ENCODE results near the gene MAP4K4.

DNA sequence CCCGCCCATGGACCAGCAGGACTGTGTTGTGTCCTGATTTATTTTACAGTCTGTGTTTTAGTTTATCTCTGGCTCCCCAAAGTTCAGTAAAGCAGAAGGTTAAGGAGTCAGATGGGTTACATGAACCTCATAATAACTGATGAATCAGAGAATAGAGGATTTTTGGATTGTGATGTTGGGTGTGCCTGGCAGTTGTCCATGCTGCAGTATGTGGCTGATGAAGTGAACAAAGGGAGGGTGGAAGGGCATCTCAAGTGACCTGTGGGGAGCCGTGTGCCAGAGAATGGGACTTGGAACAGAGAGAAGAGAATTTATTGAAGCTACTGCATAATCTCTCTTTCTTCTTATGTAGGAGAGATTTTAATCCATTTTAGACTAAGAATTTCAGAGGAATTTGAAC, 145.5 kb downstream of the MAP4K4 start:
- TF ChIP-seq, protein P1, sequence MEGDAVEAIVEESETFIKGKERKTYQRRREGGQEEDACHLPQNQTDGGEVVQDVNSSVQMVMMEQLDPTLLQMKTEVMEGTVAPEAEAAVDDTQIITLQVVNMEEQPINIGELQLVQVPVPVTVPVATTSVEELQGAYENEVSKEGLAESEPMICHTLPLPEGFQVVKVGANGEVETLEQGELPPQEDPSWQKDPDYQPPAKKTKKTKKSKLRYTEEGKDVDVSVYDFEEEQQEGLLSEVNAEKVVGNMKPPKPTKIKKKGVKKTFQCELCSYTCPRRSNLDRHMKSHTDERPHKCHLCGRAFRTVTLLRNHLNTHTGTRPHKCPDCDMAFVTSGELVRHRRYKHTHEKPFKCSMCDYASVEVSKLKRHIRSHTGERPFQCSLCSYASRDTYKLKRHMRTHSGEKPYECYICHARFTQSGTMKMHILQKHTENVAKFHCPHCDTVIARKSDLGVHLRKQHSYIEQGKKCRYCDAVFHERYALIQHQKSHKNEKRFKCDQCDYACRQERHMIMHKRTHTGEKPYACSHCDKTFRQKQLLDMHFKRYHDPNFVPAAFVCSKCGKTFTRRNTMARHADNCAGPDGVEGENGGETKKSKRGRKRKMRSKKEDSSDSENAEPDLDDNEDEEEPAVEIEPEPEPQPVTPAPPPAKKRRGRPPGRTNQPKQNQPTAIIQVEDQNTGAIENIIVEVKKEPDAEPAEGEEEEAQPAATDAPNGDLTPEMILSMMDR (IDR thresholded peaks at IDR 0.05 in 4 of 5, conservative IDR thresholded peaks at IDR 0.05 in 1 of 5) = no peak
- TF ChIP-seq POLR2A (IDR thresholded peaks at IDR 0.05) = no peak
